Omental fat pad (tissue), 4 donors: ENCODE results near the gene MTARC1. TPM values are rescaled to one million over a fixed set of nuclear protein-coding genes. Genes with fewer than 3 reads are reported as not detected.

ENCODE experiments used
- ATAC-seq: fragments of 150-250 bp; one replicate; pipeline ENCODE4 v1.9.1; 2016; ENCODE audit warnings: mild to moderate bottlenecking, moderate library complexity; ENCODE audit not compliant: low FRiP score
- DNase-seq: peaks from one replicate; pipeline ENCODE4 v3.0.0-alpha.2; 2019; ENCODE audit warnings: low spot score
- CTCF ChIP-seq, 3 donors: fragments of 450-650 bp; IDR thresholded peaks; one replicate each; pipeline ENCODE4 v1.5.1; 2016 to 2017; ENCODE audit warnings: antibody characterized with exemption in 3 of 3, mild to moderate bottlenecking in 3 of 3, moderate library complexity in 2 of 3
- total RNA-seq, 4 donors: library from RNA; depleted of rRNA; stranded (reverse); fragments of >200 nt; gene quantifications; one replicate each; pipeline ENCODE4 v1.1.0, GENCODE V29; 2016

MTARC1 gene
- total RNA-seq, 4 donors from 2014 or later: 87.2 to 394 (median 192) TPM

DNA sequence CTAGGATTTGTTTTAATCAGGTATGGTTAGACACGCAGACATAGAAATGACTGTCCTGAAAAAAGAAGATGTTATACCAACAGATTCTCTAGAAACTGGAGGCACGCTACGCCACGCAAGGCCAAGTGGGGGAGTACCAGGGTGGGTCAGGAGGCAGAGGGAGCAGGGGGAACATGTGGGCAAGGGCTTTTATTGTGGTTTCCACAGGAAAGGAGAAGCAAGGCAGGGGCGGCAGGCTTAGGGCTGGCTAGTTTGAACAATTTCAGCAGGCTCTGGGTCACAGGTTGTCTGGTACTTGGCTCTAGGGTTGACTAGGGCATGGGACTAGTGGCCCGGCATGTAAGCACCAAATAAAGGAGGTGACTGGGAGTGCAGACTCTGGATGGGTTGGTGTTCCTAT lies 31.4 kb upstream of the MTARC1 start:
- no peak for DNase-seq
- no peak for TF ChIP-seq CTCF (IDR thresholded peaks at IDR 0.05)
- no peak for ATAC-seq

DNA sequence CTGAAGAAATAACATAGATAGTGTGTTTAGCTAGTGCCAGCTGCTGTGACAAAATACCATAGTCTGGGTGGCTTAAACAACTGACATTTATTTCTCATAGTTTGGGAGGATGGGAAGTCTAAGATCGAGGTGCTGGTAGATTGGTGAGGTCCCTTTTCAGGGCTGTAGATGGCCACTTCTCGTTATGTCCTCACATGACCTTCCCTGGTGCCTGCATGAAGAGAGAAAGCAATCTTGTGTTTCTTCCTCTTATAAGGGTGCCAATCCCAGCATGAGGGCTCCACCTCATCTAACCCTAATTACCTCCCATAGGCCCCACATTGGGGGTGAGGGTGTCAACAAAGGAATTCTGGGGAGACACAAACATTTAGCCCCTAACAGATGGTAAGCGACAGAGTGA lies 29.3 kb upstream of the MTARC1 start:
- no peak for DNase-seq
- no peak for TF ChIP-seq CTCF (IDR thresholded peaks at IDR 0.05)
- no peak for ATAC-seq

- no peak for TF ChIP-seq CTCF (IDR thresholded peaks at IDR 0.05)
- no peak for DNase-seq
- ATAC-seq: no peak
These were observed 27.6 kb upstream of the MTARC1 start for GRCh38 chr1:220759147-220759546.

GRCh38 chr1:220761688-220762427 lies 24.9 kb upstream of the MTARC1 start:
- TF ChIP-seq CTCF (IDR thresholded peaks at IDR 0.05): no peak
- no peak for DNase-seq
- no peak for ATAC-seq

- ATAC-seq (no peak), DNase-seq (no peak)
These were observed 22.0 kb upstream of the MTARC1 start for GRCh38 chr1:220764757-220765156.

GRCh38 chr1:220767312-220768125 lies 19.2 kb upstream of the MTARC1 start:
- no peak for TF ChIP-seq CTCF (IDR thresholded peaks at IDR 0.05)
- DNase-seq (no peak), ATAC-seq (peak; percentile 63)

More at GRCh38 chr1:220764757-220765156, 22.0 kb upstream of the MTARC1 start:
- TF ChIP-seq CTCF (IDR thresholded peaks at IDR 0.05): no peak
